HEK293T (cell line): ENCODE results near the gene DDX20.

ENCODE experiments used
- ARNT ChIP-seq: fragments of 450-650 bp; IDR thresholded peaks from 2 replicates; pipeline ENCODE4 v1.6.1; 2017; ENCODE audit warnings: mild to moderate bottlenecking
- BHLHE40 ChIP-seq: fragments of 450-650 bp; IDR thresholded peaks from 2 replicates; pipeline ENCODE4 v1.6.1; 2016; ENCODE audit warnings: mild to moderate bottlenecking, moderate library complexity, borderline replicate concordance
- CTBP1 ChIP-seq: fragments of 450-650 bp; IDR thresholded peaks from 2 replicates; pipeline ENCODE4 v1.6.1; 2016; ENCODE audit warnings: borderline replicate concordance
- FOXA1 ChIP-seq: fragments of 450-650 bp; IDR thresholded peaks from 2 replicates; pipeline ENCODE4 v1.6.1; 2016; ENCODE audit warnings: mild to moderate bottlenecking
- FOXK2 ChIP-seq: fragments of 450-650 bp; IDR thresholded peaks from 2 replicates; pipeline ENCODE4 v1.6.1; 2016; ENCODE audit warnings: mild to moderate bottlenecking
- FOXM1 ChIP-seq: fragments of 450-650 bp; IDR thresholded peaks from 2 replicates; pipeline ENCODE4 v1.6.1; 2017; ENCODE audit warnings: mild to moderate bottlenecking, borderline replicate concordance
- L3MBTL2 ChIP-seq: fragments of 450-650 bp; conservative IDR thresholded peaks from 2 replicates; pipeline ENCODE4 v1.6.1; 2016; ENCODE audit warnings: mild to moderate bottlenecking
- LEF1 ChIP-seq: fragments of 450-650 bp; IDR thresholded peaks from 2 replicates; pipeline ENCODE4 v1.6.1; 2017; ENCODE audit warnings: mild to moderate bottlenecking, borderline replicate concordance
- NFRKB ChIP-seq: fragments of 450-650 bp; IDR thresholded peaks from 2 replicates; pipeline ENCODE4 v1.6.1; 2016; ENCODE audit warnings: mild to moderate bottlenecking, moderate library complexity
- SP1 ChIP-seq: fragments of 450-650 bp; IDR thresholded peaks from 2 replicates; pipeline ENCODE4 v1.6.1; 2017
- SUZ12 ChIP-seq: fragments of 450-650 bp; IDR thresholded peaks from 2 replicates; pipeline ENCODE4 v1.6.1; 2016; ENCODE audit warnings: mild to moderate bottlenecking
- TARDBP ChIP-seq: fragments of 450-650 bp; IDR thresholded peaks from 2 replicates; pipeline ENCODE4 v1.6.1; 2016
- ZNF384 ChIP-seq: fragments of 450-650 bp; IDR thresholded peaks from 2 replicates; pipeline ENCODE4 v1.6.1; 2016
- TF ChIP-seq, protein P1 (sequence below): fragments of 450-650 bp; IDR thresholded peaks from 2 replicates; pipeline ENCODE4 v1.6.1; 2016

- TF ChIP-seq BHLHE40: no peak
- no peak for TF ChIP-seq SUZ12
- TF ChIP-seq FOXA1: no peak
- no peak for TF ChIP-seq TARDBP
- TF ChIP-seq ARNT: no peak
- no peak for TF ChIP-seq FOXM1
- TF ChIP-seq SP1: no peak
- no peak for TF ChIP-seq L3MBTL2
- no peak for TF ChIP-seq FOXK2
- TF ChIP-seq NFRKB: no peak
- TF ChIP-seq LEF1: no peak
- TF ChIP-seq ZNF384: no peak
- no peak for TF ChIP-seq CTBP1
- TF ChIP-seq, protein P1, sequence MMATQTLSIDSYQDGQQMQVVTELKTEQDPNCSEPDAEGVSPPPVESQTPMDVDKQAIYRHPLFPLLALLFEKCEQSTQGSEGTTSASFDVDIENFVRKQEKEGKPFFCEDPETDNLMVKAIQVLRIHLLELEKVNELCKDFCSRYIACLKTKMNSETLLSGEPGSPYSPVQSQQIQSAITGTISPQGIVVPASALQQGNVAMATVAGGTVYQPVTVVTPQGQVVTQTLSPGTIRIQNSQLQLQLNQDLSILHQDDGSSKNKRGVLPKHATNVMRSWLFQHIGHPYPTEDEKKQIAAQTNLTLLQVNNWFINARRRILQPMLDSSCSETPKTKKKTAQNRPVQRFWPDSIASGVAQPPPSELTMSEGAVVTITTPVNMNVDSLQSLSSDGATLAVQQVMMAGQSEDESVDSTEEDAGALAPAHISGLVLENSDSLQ: no peak
Measured at GRCh38 chr1:111814642-111815041, 58.9 kb downstream of the DDX20 start.
